GM12873 (cell line): ENCODE results near the gene FABP7.

Experiments used
- CTCF ChIP-seq: IDR thresholded peaks from 2 replicates; pipeline ENCODE4 v1.5.1; 2012; ENCODE audit warnings: low read depth, mild to moderate bottlenecking, moderate library complexity, low read length, control low read depth; ENCODE audit not compliant: insufficient read depth; ENCODE audit errors: missing control alignments

The FABP7 gene

GRCh38 chr6:122809001-122809400 lies 29.5 kb downstream of the FABP7 start:
- no peak for TF ChIP-seq CTCF

- TF ChIP-seq CTCF = no peak
These were observed 30.2 kb downstream of the FABP7 start for GRCh38 chr6:122809691-122810090.

- no peak for TF ChIP-seq CTCF
These were observed 30.7 kb downstream of the FABP7 start for GRCh38 chr6:122810189-122810588.

GRCh38 chr6:122817358-122817757 lies 37.8 kb downstream of the FABP7 start:
- no peak for TF ChIP-seq CTCF

GRCh38 chr6:122817766-122818165 lies 38.2 kb downstream of the FABP7 start:
- TF ChIP-seq CTCF = no peak

GRCh38 chr6:122818866-122819265 lies 39.4 kb downstream of the FABP7 start:
- no peak for TF ChIP-seq CTCF

- no peak for TF ChIP-seq CTCF
These were observed 41.6 kb downstream of the FABP7 start for GRCh38 chr6:122821095-122821494.

- no peak for TF ChIP-seq CTCF
These were observed 45.6 kb downstream of the FABP7 start for GRCh38 chr6:122825163-122825562.
